ENCODE measurements around the gene ADAM8. TPM values are rescaled to one million over a fixed set of nuclear protein-coding genes. Genes with fewer than 3 reads are reported as not detected.

The ADAM8 gene
- total and polyA plus RNA-seq, 12 donors, result 0.61 to 7.7 (median 3.8) TPM

GRCh38 chr10:133292919-133293809, 16.5 kb upstream of the ADAM8 start:
- Histone ChIP-seq H3K9me3 (replicated peaks in 1 of 3) (no peaks in the 10 kb centered on the region), H3K4me1 (replicated peaks in 1 of 2) (no peaks in the 10 kb centered on the region), H3K27me3 (no peaks in the 10 kb centered on the region), H3K4me3 (no peak overlapping the region), H3K36me3 (replicated peaks in 1 of 2) (peaks cover 0 to 86% of the 10 kb centered on the region in 2 donors), H3K27ac (peak overlapping the region in 1 of 5 donors; percentile 82)
- DNase-seq, result peak in 1 of 7 donors; percentile 31
- TF ChIP-seq POLR2A (IDR thresholded peaks at IDR 0.05), result no peak
- TF ChIP-seq CTCF (IDR thresholded peaks at IDR 0.05), result no peak
- intact Hi-C loops (cut with DNase I), result no loop called here
- WGBS, 4 donors, result 81 to 92% (median 88%) methylated on average over 10 to 38 of the region's 38 CpGs

GRCh38 chr10:133289761-133290160, 13.1 kb upstream of the ADAM8 start:
- 90 to 96% (median 95%) methylated on average over 17 to 24 of the region's 24 CpGs for WGBS, 4 donors
- Histone ChIP-seq H3K9me3 (replicated peaks in 1 of 3) (no peaks in the 10 kb centered on the region), H3K4me1 (replicated peaks in 1 of 2) (no peaks in the 10 kb centered on the region), H3K4me3 (no peak overlapping the region), H3K27me3 (no peaks in the 10 kb centered on the region), H3K27ac (no peak overlapping the region), H3K36me3 (replicated peaks in 1 of 2) (peaks cover 0 to 83% of the 10 kb centered on the region in 2 donors)
- TF ChIP-seq POLR2A (IDR thresholded peaks at IDR 0.05) (no peak), CTCF (IDR thresholded peaks at IDR 0.05) (no peak)
- intact Hi-C loops (cut with DNase I), result no loop called here
- DNase-seq, result no peak

GRCh38 chr10:133287832-133288500, 11.3 kb upstream of the ADAM8 start:
- Histone ChIP-seq H3K4me3 (no peak overlapping the region), H3K36me3 (replicated peaks in 1 of 2) (peaks cover 0 to 85% of the 10 kb centered on the region in 2 donors), H3K4me1 (replicated peaks in 1 of 2) (no peaks in the 10 kb centered on the region), H3K9me3 (replicated peaks in 1 of 3) (no peaks in the 10 kb centered on the region), H3K27ac (no peak overlapping the region), H3K27me3 (no peaks in the 10 kb centered on the region)
- DNase-seq, result no peak
- TF ChIP-seq CTCF (IDR thresholded peaks at IDR 0.05) (no peak), POLR2A (IDR thresholded peaks at IDR 0.05) (no peak)
- 90 to 97% (median 93%) methylated on average over 28 to 46 of the region's 46 CpGs for WGBS, 4 donors
- intact Hi-C loops (cut with DNase I), result no loop called here

GRCh38 chr10:133286366-133286765, 9.7 kb upstream of the ADAM8 start:
- H3K36me3 ChIP-seq (replicated peaks in 1 of 2), result peaks cover 0 to 94% of the 10 kb centered on the region in 2 donors
- 88 to 92% (median 91%) methylated on average over 18 of the region's 18 CpGs for WGBS, 4 donors
- intact Hi-C loops (cut with DNase I), result no loop called here
- H3K27me3 ChIP-seq, result no peaks in the 10 kb centered on the region
- DNase-seq, result no peak
- TF ChIP-seq CTCF (IDR thresholded peaks at IDR 0.05) (no peak), POLR2A (IDR thresholded peaks at IDR 0.05) (no peak)
- no peaks in the 10 kb centered on the region for H3K4me1 ChIP-seq (replicated peaks in 1 of 2)
- H3K9me3 ChIP-seq (replicated peaks in 1 of 3), result no peaks in the 10 kb centered on the region
- no peak overlapping the region for H3K4me3 ChIP-seq
- no peak overlapping the region for H3K27ac ChIP-seq
